Osteoblast (primary cell): ENCODE data around the gene PACSIN1. TPM values are rescaled to one million over a fixed set of nuclear protein-coding genes. Genes with fewer than 3 reads are reported as not detected.

Experiments used
- DNase-seq: peaks from one replicate; pipeline ENCODE4 v3.0.0; 2011; ENCODE audit warnings: low spot score, mixed read lengths; ENCODE audit not compliant: insufficient read length; ENCODE audit errors: missing footprints
- H2AFZ ChIP-seq: 2 replicates; pipeline ENCODE4 v1.6.0; 2011; ENCODE audit warnings: mild to moderate bottlenecking, low read length
- H3K27ac ChIP-seq: 2 replicates; pipeline ENCODE4 v1.5.1; 2011; ENCODE audit warnings: mild to moderate bottlenecking, low read depth, low read length, moderate library complexity
- H3K27me3 ChIP-seq: 2 replicates; pipeline ENCODE4 v1.6.0; 2012; ENCODE audit warnings: mild to moderate bottlenecking, control low read depth, inconsistent platforms, low read length, moderate library complexity; ENCODE audit not compliant: insufficient read depth
- H3K36me3 ChIP-seq: 2 replicates; pipeline ENCODE4 v1.5.1; 2011; ENCODE audit warnings: mild to moderate bottlenecking, low read length, control low read depth, moderate library complexity; ENCODE audit not compliant: insufficient read depth
- H3K4me1 ChIP-seq: 2 replicates; pipeline ENCODE4 v1.5.1; 2011; ENCODE audit warnings: mild to moderate bottlenecking, low read length, control low read depth, moderate library complexity; ENCODE audit not compliant: insufficient read depth
- H3K4me2 ChIP-seq: 2 replicates; pipeline ENCODE4 v1.6.0; 2011; ENCODE audit warnings: mild to moderate bottlenecking, low read length; ENCODE audit not compliant: insufficient read depth
- H3K4me3 ChIP-seq: fragments of 200-600 bp; sonication (generic); 3 replicates; pipeline ENCODE4 v1.5.1; 2012; ENCODE audit warnings: mild to moderate bottlenecking, low read length, inconsistent platforms; ENCODE audit not compliant: insufficient read depth
- H3K79me2 ChIP-seq: 2 replicates; pipeline ENCODE4 v1.6.0; 2012; ENCODE audit warnings: mild to moderate bottlenecking, low read length, control low read depth, inconsistent platforms; ENCODE audit not compliant: insufficient read depth
- H3K9me3 ChIP-seq: 2 replicates; pipeline ENCODE4 v1.5.1; 2011; ENCODE audit warnings: low read depth, low read length, control low read depth
- H4K20me1 ChIP-seq: 2 replicates; pipeline ENCODE4 v1.6.0; 2012; ENCODE audit warnings: mild to moderate bottlenecking, low read length, control low read depth; ENCODE audit not compliant: insufficient read depth
- CTCF ChIP-seq: IDR thresholded peaks from 2 replicates; pipeline ENCODE4 v1.5.1; 2011; ENCODE audit warnings: mild to moderate bottlenecking, low read depth, low read length, moderate library complexity; ENCODE audit errors: extremely low read depth
- total RNA-seq: library from RNA; depleted of rRNA; stranded (reverse); fragments of >200 nt; gene quantifications from 2 replicates; pipeline ENCODE4 v1.2.3, GENCODE V29; 2012

Gene PACSIN1
- total RNA-seq, 1 donor, result not detected

GRCh38 chr6:34439442-34439841 is 26.4 kb upstream of the PACSIN1 start:
- Histone ChIP-seq H3K4me3 (no peak overlapping the region), H3K27me3 (no peaks in the 10 kb centered on the region), H3K9me3 (no peaks in the 10 kb centered on the region), H3K27ac (no peak overlapping the region), H2AFZ (no peak overlapping the region), H3K36me3 (no peaks in the 10 kb centered on the region), H4K20me1 (no peaks in the 10 kb centered on the region), H3K4me1 (no peaks in the 10 kb centered on the region), H3K79me2 (no peaks in the 10 kb centered on the region), H3K4me2 (no peak overlapping the region)
- TF ChIP-seq CTCF, result no peak
- DNase-seq, result no peak

- Histone ChIP-seq H3K79me2 (no peaks in the 10 kb centered on the region), H3K4me1 (no peaks in the 10 kb centered on the region), H3K36me3 (no peaks in the 10 kb centered on the region), H3K4me2 (no peak overlapping the region), H4K20me1 (no peaks in the 10 kb centered on the region), H3K9me3 (no peaks in the 10 kb centered on the region), H3K27ac (no peak overlapping the region), H3K27me3 (peaks cover 3% of the 10 kb centered on the region), H2AFZ (no peak overlapping the region), H3K4me3 (no peak overlapping the region)
- TF ChIP-seq CTCF, result no peak
- no peak for DNase-seq
Measured at GRCh38 chr6:34441526-34441925, 24.4 kb upstream of the PACSIN1 start.

GRCh38 chr6:34445313-34445860 is 20.5 kb upstream of the PACSIN1 start:
- Histone ChIP-seq H2AFZ (no peak overlapping the region), H3K4me1 (no peaks in the 10 kb centered on the region), H3K27ac (no peak overlapping the region), H3K36me3 (no peaks in the 10 kb centered on the region), H3K79me2 (no peaks in the 10 kb centered on the region), H3K4me2 (no peak overlapping the region), H3K9me3 (no peaks in the 10 kb centered on the region), H3K4me3 (no peak overlapping the region), H3K27me3 (peaks cover 5% of the 10 kb centered on the region), H4K20me1 (no peaks in the 10 kb centered on the region)
- DNase-seq, result peak; percentile 41
- no peak for TF ChIP-seq CTCF

GRCh38 chr6:34447386-34447785 is 18.5 kb upstream of the PACSIN1 start:
- H3K4me2 ChIP-seq, result no peak overlapping the region
- no peaks in the 10 kb centered on the region for H3K36me3 ChIP-seq
- no peaks in the 10 kb centered on the region for H3K79me2 ChIP-seq
- H3K27ac ChIP-seq, result no peak overlapping the region
- H3K4me1 ChIP-seq, result no peaks in the 10 kb centered on the region
- no peak for TF ChIP-seq CTCF
- peaks cover 5% of the 10 kb centered on the region for H3K27me3 ChIP-seq
- DNase-seq, result peak; percentile 78
- H3K4me3 ChIP-seq, result no peak overlapping the region
- no peaks in the 10 kb centered on the region for H3K9me3 ChIP-seq
- H4K20me1 ChIP-seq, result no peaks in the 10 kb centered on the region
- H2AFZ ChIP-seq, result no peak overlapping the region
